ENCODE results near the gene GALNT12. TPM values are rescaled to one million over a fixed set of nuclear protein-coding genes. Genes with fewer than 3 reads are reported as not detected.

GALNT12 gene
- total RNA-seq, 4 donors from 2014 or later, result 17.5 to 25.9 (median 21.1) TPM

DNA sequence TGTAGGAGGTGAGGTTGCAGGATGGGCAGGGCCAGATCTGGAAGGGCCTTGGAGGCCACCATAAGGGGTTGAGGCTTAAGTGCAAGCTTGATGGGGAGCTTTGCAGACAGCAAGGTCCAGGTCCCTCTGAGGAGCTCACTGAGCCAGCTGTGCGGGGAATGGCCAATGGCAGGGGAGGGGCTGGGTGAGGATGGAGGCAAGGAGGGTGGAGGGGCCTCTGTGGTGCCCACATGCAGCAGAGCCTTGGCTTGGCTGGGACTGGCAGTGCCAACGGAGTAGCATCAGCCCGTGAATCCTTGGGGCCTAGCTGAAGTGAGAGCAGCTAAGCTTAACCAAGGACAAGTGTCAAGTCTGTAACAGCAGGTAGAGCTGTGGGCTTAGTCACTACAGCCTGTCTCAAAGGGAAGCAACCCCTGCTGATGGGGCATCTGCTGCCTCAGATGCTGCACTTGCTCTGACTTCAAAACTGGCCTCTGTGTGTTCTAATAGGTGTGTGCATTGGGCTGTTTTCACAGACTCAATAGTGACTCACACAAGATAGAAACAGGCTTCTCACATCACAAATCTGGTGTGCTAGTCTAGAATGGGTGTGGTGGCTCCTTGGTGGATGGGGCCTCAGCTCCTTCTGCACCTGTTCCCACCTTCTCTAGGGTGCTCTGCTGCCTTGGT is 16.3 kb downstream of the GALNT12 start:
- Histone ChIP-seq H3K4me3 (no peak overlapping the region), H3K4me1 (no peaks in the 10 kb centered on the region), H3K27ac (no peak overlapping the region), H3K36me3 (peaks cover 0 to 34% (median 0%) of the 10 kb centered on the region in 3 donors), H3K27me3 (no peaks in the 10 kb centered on the region), H3K9me3 (no peaks in the 10 kb centered on the region)
- no peak for TF ChIP-seq POLR2A (IDR thresholded peaks at IDR 0.05)
- TF ChIP-seq, protein P1, sequence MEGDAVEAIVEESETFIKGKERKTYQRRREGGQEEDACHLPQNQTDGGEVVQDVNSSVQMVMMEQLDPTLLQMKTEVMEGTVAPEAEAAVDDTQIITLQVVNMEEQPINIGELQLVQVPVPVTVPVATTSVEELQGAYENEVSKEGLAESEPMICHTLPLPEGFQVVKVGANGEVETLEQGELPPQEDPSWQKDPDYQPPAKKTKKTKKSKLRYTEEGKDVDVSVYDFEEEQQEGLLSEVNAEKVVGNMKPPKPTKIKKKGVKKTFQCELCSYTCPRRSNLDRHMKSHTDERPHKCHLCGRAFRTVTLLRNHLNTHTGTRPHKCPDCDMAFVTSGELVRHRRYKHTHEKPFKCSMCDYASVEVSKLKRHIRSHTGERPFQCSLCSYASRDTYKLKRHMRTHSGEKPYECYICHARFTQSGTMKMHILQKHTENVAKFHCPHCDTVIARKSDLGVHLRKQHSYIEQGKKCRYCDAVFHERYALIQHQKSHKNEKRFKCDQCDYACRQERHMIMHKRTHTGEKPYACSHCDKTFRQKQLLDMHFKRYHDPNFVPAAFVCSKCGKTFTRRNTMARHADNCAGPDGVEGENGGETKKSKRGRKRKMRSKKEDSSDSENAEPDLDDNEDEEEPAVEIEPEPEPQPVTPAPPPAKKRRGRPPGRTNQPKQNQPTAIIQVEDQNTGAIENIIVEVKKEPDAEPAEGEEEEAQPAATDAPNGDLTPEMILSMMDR (IDR thresholded peaks at IDR 0.05), result no peak
- intact Hi-C loops (cut with DNase I), result no loop called here
- 81 to 90% methylated on average over 3 of the region's 3 CpGs for WGBS, 2 donors
- no peak for DNase-seq

GRCh38 chr9:98825414-98825813 is 17.9 kb downstream of the GALNT12 start:
- H3K4me3 ChIP-seq, result no peak overlapping the region
- 82 to 83% methylated on average over 3 of the region's 3 CpGs for WGBS, 2 donors
- H3K9me3 ChIP-seq, result no peaks in the 10 kb centered on the region
- H3K4me1 ChIP-seq, result no peaks in the 10 kb centered on the region
- intact Hi-C loops (cut with DNase I), result no loop called here
- peaks cover 0 to 42% (median 0%) of the 10 kb centered on the region in 3 donors for H3K36me3 ChIP-seq
- no peaks in the 10 kb centered on the region for H3K27me3 ChIP-seq
- no peak overlapping the region for H3K27ac ChIP-seq
- no peak for DNase-seq
- TF ChIP-seq, protein P1 (IDR thresholded peaks at IDR 0.05), result no peak
- no peak for TF ChIP-seq POLR2A (IDR thresholded peaks at IDR 0.05)

GRCh38 chr9:98826716-98827115 is 19.2 kb downstream of the GALNT12 start:
- Histone ChIP-seq H3K4me1 (no peaks in the 10 kb centered on the region), H3K27ac (no peak overlapping the region), H3K36me3 (peaks cover 0 to 50% (median 0%) of the 10 kb centered on the region in 3 donors), H3K9me3 (no peaks in the 10 kb centered on the region), H3K4me3 (no peak overlapping the region), H3K27me3 (no peaks in the 10 kb centered on the region)
- TF ChIP-seq POLR2A (IDR thresholded peaks at IDR 0.05), result no peak
- TF ChIP-seq, protein P1 (IDR thresholded peaks at IDR 0.05), result no peak
- DNase-seq, result no peak
- 97 to 100% methylated on average over 4 to 10 of the region's 20 CpGs for WGBS, 2 donors
- intact Hi-C loops (cut with DNase I), result no loop called here

GRCh38 chr9:98829766-98830165 is 22.3 kb downstream of the GALNT12 start:
- Histone ChIP-seq H3K27me3 (no peaks in the 10 kb centered on the region), H3K4me1 (no peaks in the 10 kb centered on the region), H3K4me3 (no peak overlapping the region), H3K36me3 (peaks cover 0 to 76% (median 0%) of the 10 kb centered on the region in 3 donors), H3K27ac (no peak overlapping the region), H3K9me3 (no peaks in the 10 kb centered on the region)
- 84 to 87% methylated on average over 5 of the region's 5 CpGs for WGBS, 2 donors
- TF ChIP-seq, protein P1 (IDR thresholded peaks at IDR 0.05), result no peak
- no peak for TF ChIP-seq POLR2A (IDR thresholded peaks at IDR 0.05)
- intact Hi-C loops (cut with DNase I), result no loop called here
- DNase-seq, result no peak

GRCh38 chr9:98830554-98830953 is 23.1 kb downstream of the GALNT12 start:
- peaks cover 0 to 83% (median 0%) of the 10 kb centered on the region in 3 donors for H3K36me3 ChIP-seq
- no peaks in the 10 kb centered on the region for H3K4me1 ChIP-seq
- DNase-seq, result no peak
- H3K27ac ChIP-seq, result no peak overlapping the region
- H3K9me3 ChIP-seq, result no peaks in the 10 kb centered on the region
- intact Hi-C loops (cut with DNase I), result no loop called here
- no peaks in the 10 kb centered on the region for H3K27me3 ChIP-seq
- H3K4me3 ChIP-seq, result no peak overlapping the region
- WGBS, 2 donors, result 85 to 88% methylated on average over 5 of the region's 5 CpGs
- TF ChIP-seq, protein P1 (IDR thresholded peaks at IDR 0.05), result no peak
- no peak for TF ChIP-seq POLR2A (IDR thresholded peaks at IDR 0.05)

All from esophagus squamous epithelium (tissue), 5 donors.